Effector memory CD8-positive, alpha-beta T cell (primary cell): ENCODE results near the gene MYO1E.

Experiments
- ATAC-seq: fragments of 150-1000 bp; cut with Tn5 transposase; replicated peaks from 2 replicates; pipeline ENCODE4 v1.10.0; 2021; ENCODE audit warnings: mild to moderate bottlenecking, moderate library complexity
- DNase-seq, 3 experiments: peaks; one replicate each; pipeline ENCODE4 v3.0.0; 2021
- H3K27ac Mint-ChIP-seq, 2 donors: one replicate each; pipeline ENCODE4 v1.8.0; 2022; ENCODE audit warnings: mild to moderate bottlenecking in 2 of 2, mixed read lengths in 2 of 2, moderate library complexity in 2 of 2
- H3K27me3 Mint-ChIP-seq, 2 donors: one replicate each; pipeline ENCODE4 v1.8.0; 2022; ENCODE audit warnings: mixed read lengths in 2 of 2
- H3K36me3 Mint-ChIP-seq: one replicate; pipeline ENCODE4 v1.8.0; 2022; ENCODE audit warnings: mild to moderate bottlenecking, moderate library complexity, mixed read lengths; ENCODE audit not compliant: insufficient read depth
- H3K4me1 Mint-ChIP-seq, 2 donors: one replicate each; pipeline ENCODE4 v1.8.0; 2022; ENCODE audit warnings: low read depth in 2 of 2, mixed read lengths in 2 of 2
- H3K4me3 Mint-ChIP-seq, 2 donors: one replicate each; pipeline ENCODE4 v1.8.0; 2022; ENCODE audit warnings: mild to moderate bottlenecking in 2 of 2, mixed read lengths in 2 of 2, moderate library complexity in 2 of 2
- H3K9me3 Mint-ChIP-seq, 2 donors: one replicate each; pipeline ENCODE4 v1.8.0; 2022; ENCODE audit warnings: mixed read lengths in 2 of 2

MYO1E gene

GRCh38 chr15:59176653-59177316, 195.9 kb downstream of the MYO1E start:
- no peaks in the 10 kb centered on the region for H3K4me1 Mint-ChIP-seq
- no peak overlapping the region for H3K4me3 Mint-ChIP-seq
- H3K9me3 Mint-ChIP-seq = no peaks in the 10 kb centered on the region
- ATAC-seq (no peak), DNase-seq (no peak)
- peaks cover 18 to 62% of the 10 kb centered on the region in 2 donors for H3K27me3 Mint-ChIP-seq
- no peak overlapping the region for H3K27ac Mint-ChIP-seq
- H3K36me3 Mint-ChIP-seq = peaks cover 3% of the 10 kb centered on the region

GRCh38 chr15:59174835-59175831, 197.5 kb downstream of the MYO1E start:
- DNase-seq (no peak), ATAC-seq (peak; percentile 37)
- peaks cover 6% of the 10 kb centered on the region for H3K36me3 Mint-ChIP-seq
- H3K27me3 Mint-ChIP-seq = peaks cover 18 to 62% of the 10 kb centered on the region in 2 donors
- no peaks in the 10 kb centered on the region for H3K4me1 Mint-ChIP-seq
- no peaks in the 10 kb centered on the region for H3K9me3 Mint-ChIP-seq
- no peak overlapping the region for H3K4me3 Mint-ChIP-seq
- H3K27ac Mint-ChIP-seq = no peak overlapping the region

- no peak overlapping the region for H3K4me3 Mint-ChIP-seq
- H3K9me3 Mint-ChIP-seq = no peaks in the 10 kb centered on the region
- ATAC-seq = no peak
- no peak for DNase-seq
- H3K36me3 Mint-ChIP-seq = peaks cover 6% of the 10 kb centered on the region
- H3K4me1 Mint-ChIP-seq = peaks cover 0 to 2% of the 10 kb centered on the region in 2 donors
- H3K27ac Mint-ChIP-seq = no peak overlapping the region
- peaks cover 18 to 60% of the 10 kb centered on the region in 2 donors for H3K27me3 Mint-ChIP-seq
These were observed 198.4 kb downstream of the MYO1E start for GRCh38 chr15:59174151-59174834.

- Mint-ChIP-seq H3K36me3 (peaks cover 3% of the 10 kb centered on the region), H3K4me1 (peaks cover 0 to 2% of the 10 kb centered on the region in 2 donors), H3K27me3 (peaks cover 12 to 49% of the 10 kb centered on the region in 2 donors), H3K27ac (no peak overlapping the region), H3K9me3 (no peaks in the 10 kb centered on the region), H3K4me3 (no peak overlapping the region)
- no peak for ATAC-seq
- DNase-seq = no peak
These were observed 199.5 kb downstream of the MYO1E start for GRCh38 chr15:59173194-59173593.

- no peak for ATAC-seq
- H3K9me3 Mint-ChIP-seq = no peaks in the 10 kb centered on the region
- H3K27me3 Mint-ChIP-seq = peaks cover 5 to 41% of the 10 kb centered on the region in 2 donors
- no peak overlapping the region for H3K4me3 Mint-ChIP-seq
- peaks cover 0 to 2% of the 10 kb centered on the region in 2 donors for H3K4me1 Mint-ChIP-seq
- no peak overlapping the region for H3K27ac Mint-ChIP-seq
- DNase-seq = no peak
- H3K36me3 Mint-ChIP-seq = peaks cover 3% of the 10 kb centered on the region
These were observed 200.3 kb downstream of the MYO1E start for GRCh38 chr15:59172289-59172901.

- Mint-ChIP-seq H3K27ac (no peak overlapping the region), H3K36me3 (peaks cover 3% of the 10 kb centered on the region), H3K27me3 (peaks cover 5 to 28% of the 10 kb centered on the region in 2 donors), H3K9me3 (no peaks in the 10 kb centered on the region), H3K4me1 (peaks cover 0 to 2% of the 10 kb centered on the region in 2 donors), H3K4me3 (no peak overlapping the region)
- ATAC-seq (no peak), DNase-seq (no peak)
These were observed 201.6 kb downstream of the MYO1E start for GRCh38 chr15:59171067-59171397.

GRCh38 chr15:59170295-59171066, 202.2 kb downstream of the MYO1E start:
- no peak for ATAC-seq
- H3K36me3 Mint-ChIP-seq = peaks cover 3% of the 10 kb centered on the region
- H3K27ac Mint-ChIP-seq = no peak overlapping the region
- DNase-seq = no peak
- peaks cover 2 to 23% of the 10 kb centered on the region in 2 donors for H3K27me3 Mint-ChIP-seq
- H3K9me3 Mint-ChIP-seq = no peaks in the 10 kb centered on the region
- peaks cover 0 to 2% of the 10 kb centered on the region in 2 donors for H3K4me1 Mint-ChIP-seq
- H3K4me3 Mint-ChIP-seq = no peak overlapping the region

- no peaks in the 10 kb centered on the region for H3K9me3 Mint-ChIP-seq
- H3K27me3 Mint-ChIP-seq = peaks cover 0 to 11% of the 10 kb centered on the region in 2 donors
- ATAC-seq (no peak), DNase-seq (no peak)
- H3K4me3 Mint-ChIP-seq = no peak overlapping the region
- peaks cover 3% of the 10 kb centered on the region for H3K36me3 Mint-ChIP-seq
- H3K4me1 Mint-ChIP-seq = peaks cover 0 to 2% of the 10 kb centered on the region in 2 donors
- peak overlapping the region in 1 of 2 donors; percentile 33 for H3K27ac Mint-ChIP-seq
These were observed 203.4 kb downstream of the MYO1E start for GRCh38 chr15:59169251-59169708.

- H3K36me3 Mint-ChIP-seq = peaks cover 3% of the 10 kb centered on the region
- H3K9me3 Mint-ChIP-seq = no peaks in the 10 kb centered on the region
- no peak overlapping the region for H3K4me3 Mint-ChIP-seq
- peaks cover 0 to 2% of the 10 kb centered on the region in 2 donors for H3K4me1 Mint-ChIP-seq
- ATAC-seq (no peak), DNase-seq (no peak)
- peak overlapping the region in 1 of 2 donors; percentile 22 for H3K27ac Mint-ChIP-seq
- peaks cover 0 to 3% of the 10 kb centered on the region in 2 donors for H3K27me3 Mint-ChIP-seq
These were observed 204.1 kb downstream of the MYO1E start for GRCh38 chr15:59168536-59168935.

- peaks cover 0 to 2% of the 10 kb centered on the region in 2 donors for H3K4me1 Mint-ChIP-seq
- no peaks in the 10 kb centered on the region for H3K9me3 Mint-ChIP-seq
- H3K4me3 Mint-ChIP-seq = no peak overlapping the region
- DNase-seq (no peak), ATAC-seq (no peak)
- H3K36me3 Mint-ChIP-seq = peaks cover 3% of the 10 kb centered on the region
- H3K27me3 Mint-ChIP-seq = no peaks in the 10 kb centered on the region
- H3K27ac Mint-ChIP-seq = no peak overlapping the region
These were observed 205.9 kb downstream of the MYO1E start for GRCh38 chr15:59166601-59167265.

GRCh38 chr15:59166166-59166565, 206.5 kb downstream of the MYO1E start:
- Mint-ChIP-seq H3K27ac (no peak overlapping the region), H3K4me1 (peaks cover 0 to 2% of the 10 kb centered on the region in 2 donors)

GRCh38 chr15:59165726-59166125, 206.9 kb downstream of the MYO1E start:
- Mint-ChIP-seq H3K36me3 (no peaks in the 10 kb centered on the region), H3K4me3 (no peak overlapping the region), H3K27ac (no peak overlapping the region), H3K9me3 (no peaks in the 10 kb centered on the region), H3K27me3 (no peaks in the 10 kb centered on the region), H3K4me1 (peaks cover 0 to 2% of the 10 kb centered on the region in 2 donors)
- no peak for ATAC-seq
- no peak for DNase-seq

More at GRCh38 chr15:59166166-59166565, 206.5 kb downstream of the MYO1E start:
- ATAC-seq (no peak), DNase-seq (no peak)
- H3K27me3 Mint-ChIP-seq = no peaks in the 10 kb centered on the region
- no peak overlapping the region for H3K4me3 Mint-ChIP-seq
- no peaks in the 10 kb centered on the region for H3K9me3 Mint-ChIP-seq
- no peaks in the 10 kb centered on the region for H3K36me3 Mint-ChIP-seq
